ENCODE data around the gene BCORL1.

DNA sequence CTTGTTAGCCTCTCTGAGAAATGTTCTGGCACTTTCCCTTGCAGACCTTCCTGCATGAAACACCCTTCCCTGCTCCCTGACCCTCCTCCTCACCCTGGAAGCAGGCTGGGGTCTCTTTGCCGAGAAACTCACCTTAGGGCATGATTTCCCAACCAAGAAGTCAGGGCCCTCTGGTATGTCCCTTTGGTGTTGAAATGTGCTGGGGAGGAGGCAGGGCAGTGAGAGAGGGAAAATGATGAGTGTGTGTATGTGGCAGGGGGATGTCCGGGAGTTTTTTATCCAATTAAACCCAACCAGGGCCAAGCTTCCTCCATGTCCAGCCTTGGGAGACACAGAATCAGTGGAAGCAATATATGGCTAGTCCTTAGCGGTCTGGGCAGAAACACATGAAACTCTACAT lies 122.8 kb downstream of the BCORL1 start:
- no peak for TF ChIP-seq POLR2A (IDR thresholded peaks at IDR 0.05)
- TF ChIP-seq, protein P1, sequence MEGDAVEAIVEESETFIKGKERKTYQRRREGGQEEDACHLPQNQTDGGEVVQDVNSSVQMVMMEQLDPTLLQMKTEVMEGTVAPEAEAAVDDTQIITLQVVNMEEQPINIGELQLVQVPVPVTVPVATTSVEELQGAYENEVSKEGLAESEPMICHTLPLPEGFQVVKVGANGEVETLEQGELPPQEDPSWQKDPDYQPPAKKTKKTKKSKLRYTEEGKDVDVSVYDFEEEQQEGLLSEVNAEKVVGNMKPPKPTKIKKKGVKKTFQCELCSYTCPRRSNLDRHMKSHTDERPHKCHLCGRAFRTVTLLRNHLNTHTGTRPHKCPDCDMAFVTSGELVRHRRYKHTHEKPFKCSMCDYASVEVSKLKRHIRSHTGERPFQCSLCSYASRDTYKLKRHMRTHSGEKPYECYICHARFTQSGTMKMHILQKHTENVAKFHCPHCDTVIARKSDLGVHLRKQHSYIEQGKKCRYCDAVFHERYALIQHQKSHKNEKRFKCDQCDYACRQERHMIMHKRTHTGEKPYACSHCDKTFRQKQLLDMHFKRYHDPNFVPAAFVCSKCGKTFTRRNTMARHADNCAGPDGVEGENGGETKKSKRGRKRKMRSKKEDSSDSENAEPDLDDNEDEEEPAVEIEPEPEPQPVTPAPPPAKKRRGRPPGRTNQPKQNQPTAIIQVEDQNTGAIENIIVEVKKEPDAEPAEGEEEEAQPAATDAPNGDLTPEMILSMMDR (IDR thresholded peaks at IDR 0.05): no peak

All from vagina (tissue), 2 donors.